ENCODE measurements around the gene MIDN. TPM values are rescaled to one million over a fixed set of nuclear protein-coding genes. Genes with fewer than 3 reads are reported as not detected.

The MIDN gene
- total RNA-seq, 3 donors from 2014 or later = 13.8 to 28.5 (median 22.4) TPM

DNA sequence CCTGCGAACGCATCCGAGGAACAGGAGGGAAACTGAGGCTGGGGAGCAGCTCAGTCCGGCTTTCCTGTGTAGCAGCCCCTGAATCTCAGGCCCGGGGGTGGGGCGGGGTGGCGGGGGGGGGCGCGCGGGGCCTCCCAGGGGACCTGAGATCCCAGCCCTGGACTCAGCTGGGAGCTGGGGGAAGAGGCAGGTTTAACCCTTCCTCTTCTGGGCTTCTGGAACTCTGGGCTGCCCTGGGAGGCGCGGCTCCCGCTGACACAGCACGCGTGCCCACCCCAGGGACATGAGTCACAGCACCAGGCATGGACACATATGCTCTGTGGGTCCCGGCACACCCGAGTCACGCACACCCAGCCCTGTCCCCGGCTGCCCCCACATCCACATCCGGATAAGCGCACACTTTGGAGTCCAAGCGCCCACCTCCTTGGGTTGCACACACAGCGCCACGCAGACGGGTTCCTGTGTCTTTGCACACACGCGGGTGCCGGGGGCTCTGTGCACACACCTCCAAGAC lies 17.3 kb downstream of the MIDN start:
- TF ChIP-seq POLR2A (IDR thresholded peaks at IDR 0.05) (no peak), POLR2AphosphoS5 (IDR thresholded peaks at IDR 0.05) (no peak)
- TF ChIP-seq, protein P1, sequence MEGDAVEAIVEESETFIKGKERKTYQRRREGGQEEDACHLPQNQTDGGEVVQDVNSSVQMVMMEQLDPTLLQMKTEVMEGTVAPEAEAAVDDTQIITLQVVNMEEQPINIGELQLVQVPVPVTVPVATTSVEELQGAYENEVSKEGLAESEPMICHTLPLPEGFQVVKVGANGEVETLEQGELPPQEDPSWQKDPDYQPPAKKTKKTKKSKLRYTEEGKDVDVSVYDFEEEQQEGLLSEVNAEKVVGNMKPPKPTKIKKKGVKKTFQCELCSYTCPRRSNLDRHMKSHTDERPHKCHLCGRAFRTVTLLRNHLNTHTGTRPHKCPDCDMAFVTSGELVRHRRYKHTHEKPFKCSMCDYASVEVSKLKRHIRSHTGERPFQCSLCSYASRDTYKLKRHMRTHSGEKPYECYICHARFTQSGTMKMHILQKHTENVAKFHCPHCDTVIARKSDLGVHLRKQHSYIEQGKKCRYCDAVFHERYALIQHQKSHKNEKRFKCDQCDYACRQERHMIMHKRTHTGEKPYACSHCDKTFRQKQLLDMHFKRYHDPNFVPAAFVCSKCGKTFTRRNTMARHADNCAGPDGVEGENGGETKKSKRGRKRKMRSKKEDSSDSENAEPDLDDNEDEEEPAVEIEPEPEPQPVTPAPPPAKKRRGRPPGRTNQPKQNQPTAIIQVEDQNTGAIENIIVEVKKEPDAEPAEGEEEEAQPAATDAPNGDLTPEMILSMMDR (IDR thresholded peaks at IDR 0.05) = no peak
- DNase-seq (ENCODE audit: low spot score in 2 of 2) = no peak
- H3K4me1 ChIP-seq = peaks cover 39 to 52% of the 10 kb centered on the region in 2 donors
- H3K9me3 ChIP-seq = no peaks in the 10 kb centered on the region
- H3K27ac ChIP-seq = peak overlapping the region; percentile 97 to 98
- no peaks in the 10 kb centered on the region for H3K36me3 ChIP-seq
- intact Hi-C loops (cut with DNase I; ENCODE audit: low total_unique reads) = no loop called here
- H3K4me3 ChIP-seq = peak overlapping the region; percentile 43 to 74 (median 56)
- H3K27me3 ChIP-seq = no peaks in the 10 kb centered on the region

DNA sequence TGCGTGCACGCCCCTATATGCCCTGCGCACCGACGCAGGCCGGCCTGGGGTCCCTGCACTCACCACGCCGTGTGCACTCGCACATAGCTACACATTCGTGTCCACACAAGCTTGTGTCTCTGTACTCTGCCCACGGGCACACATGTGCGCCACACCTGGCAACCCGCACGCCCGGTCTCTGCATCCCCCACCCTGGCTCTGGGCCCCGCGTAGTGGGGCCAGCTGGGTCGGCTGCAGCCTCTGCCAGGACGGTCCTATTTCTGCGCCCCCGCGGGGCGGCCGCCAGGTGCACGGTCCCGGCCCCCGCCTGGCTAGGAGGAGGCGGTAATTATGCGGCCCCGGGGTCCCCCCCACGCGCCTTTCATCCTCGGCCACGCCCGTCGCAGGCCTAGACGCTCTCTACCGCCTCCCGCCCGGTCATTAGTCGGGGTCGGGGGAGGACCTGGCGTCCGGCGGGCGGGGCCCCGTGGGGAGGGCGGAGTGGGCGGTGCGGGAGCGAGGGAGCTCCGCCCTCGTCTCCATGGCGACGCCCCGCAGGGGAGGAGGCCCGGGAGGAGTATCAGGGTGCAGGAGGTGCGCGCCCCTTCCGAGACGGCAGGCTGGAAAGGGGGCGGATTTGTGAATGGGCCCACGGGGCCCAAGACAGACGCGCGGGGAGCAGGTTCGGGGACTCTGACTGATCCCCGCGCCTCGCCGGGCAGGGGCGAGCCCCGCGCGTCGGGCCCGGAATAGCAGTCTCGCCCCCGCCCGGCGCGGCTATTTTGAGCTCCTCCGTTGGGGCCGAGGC lies 17.9 kb downstream of the MIDN start:
- H3K27me3 ChIP-seq = no peaks in the 10 kb centered on the region
- no peaks in the 10 kb centered on the region for H3K9me3 ChIP-seq
- H3K4me1 ChIP-seq = peaks cover 45 to 58% of the 10 kb centered on the region in 2 donors
- no peaks in the 10 kb centered on the region for H3K36me3 ChIP-seq
- intact Hi-C loops (cut with DNase I; ENCODE audit: low total_unique reads) = no loop called here
- peak in 1 of 2 donors; percentile 87 for DNase-seq (ENCODE audit: low spot score in 2 of 2)
- H3K27ac ChIP-seq = peak overlapping the region; percentile 97 to 98
- peak in 2 of 3 donors; percentile 5 to 8 for TF ChIP-seq POLR2AphosphoS5 (IDR thresholded peaks at IDR 0.05)
- TF ChIP-seq, protein P1 (IDR thresholded peaks at IDR 0.05) = no peak
- H3K4me3 ChIP-seq = peak overlapping the region; percentile 43 to 74 (median 56)

DNA sequence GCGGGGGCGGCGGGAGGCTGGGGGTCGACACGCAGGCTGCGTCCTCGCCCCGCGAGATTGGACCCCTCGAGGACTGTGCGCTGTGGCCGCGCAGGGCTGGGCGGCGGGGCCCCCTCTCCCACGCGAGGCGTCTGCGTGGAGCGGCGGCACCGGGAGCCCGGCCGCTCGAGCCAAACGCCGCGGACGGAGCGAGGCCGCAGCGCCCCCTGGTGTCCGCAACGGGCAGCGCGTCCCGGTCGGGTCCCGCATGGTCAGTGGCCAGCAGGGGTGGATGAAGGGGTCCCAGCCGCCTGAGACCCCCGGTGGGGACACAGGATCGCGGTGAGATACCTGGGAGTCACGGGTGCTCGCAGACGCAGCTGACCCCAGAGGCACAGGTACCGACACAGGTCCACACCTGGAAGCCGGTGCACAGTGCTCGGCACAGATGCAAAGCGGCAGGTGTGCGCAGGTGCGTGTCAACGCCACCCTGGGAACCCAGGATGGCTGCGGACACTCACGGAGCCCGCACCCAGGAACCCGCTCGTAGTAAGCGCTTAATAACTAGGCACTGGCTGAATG lies 18.6 kb downstream of the MIDN start:
- TF ChIP-seq, protein P1 (IDR thresholded peaks at IDR 0.05) = peak; percentile 90 to 99 (median 95)
- TF ChIP-seq POLR2AphosphoS5 (IDR thresholded peaks at IDR 0.05) (peak; percentile 4 to 80 (median 53)), POLR2A (IDR thresholded peaks at IDR 0.05) (no peak)
- Histone ChIP-seq H3K27me3 (no peaks in the 10 kb centered on the region), H3K9me3 (no peaks in the 10 kb centered on the region), H3K4me3 (peak overlapping the region; percentile 43 to 74 (median 56)), H3K36me3 (peaks cover 3% of the 10 kb centered on the region), H3K27ac (peak overlapping the region; percentile 97 to 98), H3K4me1 (peaks cover 48 to 61% of the 10 kb centered on the region in 2 donors)
- intact Hi-C loops (cut with DNase I; ENCODE audit: low total_unique reads) = no loop called here
- DNase-seq (ENCODE audit: low spot score in 2 of 2) = peak in 1 of 2 donors; percentile 82

DNA sequence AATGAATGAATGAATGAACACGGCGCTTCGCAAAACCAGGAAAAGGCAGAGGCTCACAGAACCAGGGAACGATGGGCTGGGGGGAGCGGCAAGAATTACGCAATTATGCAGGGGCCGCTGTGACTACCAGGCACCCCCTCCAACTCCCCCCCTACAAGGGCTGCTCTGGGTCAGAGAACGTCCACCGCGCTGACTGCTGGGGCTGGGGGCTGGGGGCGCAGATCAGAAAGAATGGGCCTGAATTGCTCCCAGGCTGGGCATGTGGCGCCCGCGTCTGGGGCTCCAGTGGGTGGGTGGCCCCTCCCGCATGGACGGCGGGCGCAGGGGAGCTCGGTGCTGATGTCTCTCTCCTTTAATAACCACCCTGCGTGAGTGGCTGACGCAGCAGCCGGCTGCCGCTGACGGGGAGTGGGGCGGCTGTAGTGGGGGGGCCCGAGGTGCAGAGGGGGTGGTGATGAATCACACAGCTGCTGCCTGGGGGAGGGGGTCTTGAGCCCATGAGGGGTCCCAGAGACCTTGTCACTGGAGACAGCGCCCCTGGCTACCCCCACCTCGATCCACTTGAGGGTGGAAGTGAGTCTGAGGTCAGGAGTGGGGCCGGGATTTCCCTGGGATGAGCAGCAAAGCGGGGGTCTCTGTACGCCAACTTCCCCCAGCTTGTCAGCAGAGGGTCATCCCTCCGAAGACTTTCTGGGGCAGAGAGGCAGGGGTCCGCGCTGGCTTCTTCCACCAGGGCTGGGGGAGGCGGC lies 19.3 kb downstream of the MIDN start:
- intact Hi-C loops (cut with DNase I; ENCODE audit: low total_unique reads) = no loop called here
- H3K4me3 ChIP-seq = peak overlapping the region in 2 of 3 donors; percentile 56 to 74
- DNase-seq (ENCODE audit: low spot score in 2 of 2) = no peak
- peaks cover 5% of the 10 kb centered on the region for H3K36me3 ChIP-seq
- H3K27me3 ChIP-seq = no peaks in the 10 kb centered on the region
- peak overlapping the region; percentile 99 to 100 for H3K27ac ChIP-seq
- TF ChIP-seq POLR2A (IDR thresholded peaks at IDR 0.05) (no peak), POLR2AphosphoS5 (IDR thresholded peaks at IDR 0.05) (no peak)
- TF ChIP-seq, protein P1 (IDR thresholded peaks at IDR 0.05) = no peak
- H3K9me3 ChIP-seq = no peaks in the 10 kb centered on the region
- H3K4me1 ChIP-seq = peaks cover 42 to 58% of the 10 kb centered on the region in 2 donors

Data from breast epithelium (tissue), 4 donors.